GM23338 (cell line): ENCODE results near the gene CYP11A1. TPM values are rescaled to one million over a fixed set of nuclear protein-coding genes. Genes with fewer than 3 reads are reported as not detected.

Experiments
- ATAC-seq: fragments of 200-7000 bp; cut with Tn5 transposase; 3 replicates; pipeline ENCODE4 v1.9.1; 2020
- DNase-seq: peaks from one replicate; pipeline ENCODE4 v3.0.0-alpha.2; 2015; ENCODE audit warnings: low spot score
- H2AFZ ChIP-seq: fragments of 200-600 bp; sonication (generic); 2 replicates; pipeline ENCODE4 v1.8.0; 2016; ENCODE audit warnings: antibody characterized with exemption, mild to moderate bottlenecking, moderate library complexity
- H3F3A ChIP-seq: fragments of 200-600 bp; sonication (generic); replicated peaks from 2 replicates; pipeline ENCODE4 v1.8.0; 2017; ENCODE audit warnings: antibody characterized with exemption, mixed run types, low read depth
- H3K27ac ChIP-seq: fragments of 200-600 bp; sonication (generic); 2 replicates; pipeline ENCODE4 v1.6.1; 2016; ENCODE audit warnings: low read depth
- H3K27me3 ChIP-seq: fragments of 200-600 bp; sonication (generic); 2 replicates; pipeline ENCODE4 v1.8.0; 2016; ENCODE audit warnings: mild to moderate bottlenecking, mixed run types, moderate library complexity; ENCODE audit not compliant: insufficient read depth
- H3K36me3 ChIP-seq: fragments of 200-600 bp; sonication (generic); 2 replicates; pipeline ENCODE4 v1.8.0; 2016; ENCODE audit warnings: mild to moderate bottlenecking; ENCODE audit not compliant: insufficient read depth
- H3K4me1 ChIP-seq: fragments of 200-600 bp; sonication (generic); 2 replicates; pipeline ENCODE4 v1.8.0; 2016; ENCODE audit warnings: mild to moderate bottlenecking, moderate library complexity; ENCODE audit not compliant: insufficient read depth
- H3K4me2 ChIP-seq: fragments of 200-600 bp; sonication (generic); 2 replicates; pipeline ENCODE4 v1.7.1; 2017; ENCODE audit warnings: mixed run types
- H3K4me3 ChIP-seq: fragments of 200-600 bp; sonication (generic); 2 replicates; pipeline ENCODE4 v1.6.1; 2016; ENCODE audit warnings: mixed run types
- H3K79me2 ChIP-seq: fragments of 200-600 bp; sonication (generic); replicated peaks from 2 replicates; pipeline ENCODE4 v1.8.0; 2017; ENCODE audit warnings: mild to moderate bottlenecking; ENCODE audit not compliant: insufficient read depth
- H3K9me2 ChIP-seq: fragments of 200-600 bp; sonication (generic); 2 replicates; pipeline ENCODE4 v1.8.0; 2017; ENCODE audit not compliant: insufficient read depth
- H4K20me1 ChIP-seq: fragments of 200-600 bp; sonication (generic); replicated peaks from 2 replicates; pipeline ENCODE4 v1.8.0; 2017; ENCODE audit warnings: mild to moderate bottlenecking; ENCODE audit not compliant: insufficient read depth
- H3K27ac Mint-ChIP-seq: 2 replicates; pipeline ENCODE4 v1.8.0; 2020; ENCODE audit warnings: inconsistent platforms, mild to moderate bottlenecking, moderate library complexity, mixed read lengths
- H3K27me3 Mint-ChIP-seq: 3 replicates; pipeline ENCODE4 v1.8.0; 2022; ENCODE audit warnings: low read depth, mild to moderate bottlenecking, moderate library complexity, mixed read lengths, inconsistent platforms; ENCODE audit not compliant: insufficient read depth, poor library complexity
- H3K36me3 Mint-ChIP-seq: 3 replicates; pipeline ENCODE4 v1.8.0; 2021; ENCODE audit warnings: low read depth, mild to moderate bottlenecking, inconsistent platforms, moderate library complexity, mixed read lengths
- H3K4me1 Mint-ChIP-seq: 3 replicates; pipeline ENCODE4 v1.8.0; 2020; ENCODE audit warnings: mild to moderate bottlenecking, inconsistent platforms, mixed read lengths
- H3K4me3 Mint-ChIP-seq: 3 replicates; pipeline ENCODE4 v1.8.0; 2021; ENCODE audit warnings: moderate library complexity, mild to moderate bottlenecking, inconsistent platforms, mixed read lengths
- H3K9me3 Mint-ChIP-seq: 3 replicates; pipeline ENCODE4 v1.8.0; 2020; ENCODE audit warnings: moderate library complexity, mild to moderate bottlenecking, inconsistent platforms, mixed read lengths
- CREB1 ChIP-seq: fragments of 250-450 bp; sonication (Bioruptor Pico); IDR thresholded peaks from 2 replicates; pipeline ENCODE4 v1.5.0; 2020; ENCODE audit warnings: low read depth, mild to moderate bottlenecking, moderate library complexity
- CTCF ChIP-seq, 2 experiments: fragments of 200-600 bp in 1 of 2; sonication (generic) in 1 of 2; conservative IDR thresholded peaks; 2 replicates each; pipeline versions ENCODE4 v1.5.1 to v1.6.1; 2016 to 2017; ENCODE audit warnings: antibody characterized with exemption in 2 of 2, low read depth in 2 of 2, mild to moderate bottlenecking in 2 of 2, moderate library complexity in 1 of 2
- ETS1 ChIP-seq: IDR thresholded peaks from 2 replicates; pipeline ENCODE4 v1.6.1; 2016; ENCODE audit warnings: antibody characterized with exemption
- EZH2 ChIP-seq: fragments of 200-600 bp; sonication (generic); IDR thresholded peaks from one replicate; pipeline ENCODE4 v1.8.0; 2017; ENCODE audit warnings: antibody characterized with exemption, mild to moderate bottlenecking, low read depth; ENCODE audit not compliant: unreplicated experiment
- EZH2phosphoT487 ChIP-seq: fragments of 200-600 bp; sonication (generic); IDR thresholded peaks from one replicate; pipeline ENCODE4 v1.8.1; 2018; ENCODE audit warnings: antibody characterized with exemption; ENCODE audit not compliant: unreplicated experiment
- JUNB ChIP-seq: IDR thresholded peaks from one replicate; pipeline ENCODE4 v1.6.1; 2016; ENCODE audit warnings: antibody characterized with exemption; ENCODE audit not compliant: unreplicated experiment
- NANOG ChIP-seq: IDR thresholded peaks from 2 replicates; pipeline ENCODE4 v1.6.1; 2016; ENCODE audit warnings: antibody characterized with exemption, borderline replicate concordance
- POLR2AphosphoS5 ChIP-seq: IDR thresholded peaks from 2 replicates; pipeline ENCODE4 v1.6.1; 2016; ENCODE audit warnings: antibody characterized with exemption, low read depth
- REST ChIP-seq: IDR thresholded peaks from one replicate; pipeline ENCODE4 v1.6.1; 2018; ENCODE audit warnings: antibody characterized with exemption; ENCODE audit not compliant: unreplicated experiment
- STAT1 ChIP-seq: IDR thresholded peaks from one replicate; pipeline ENCODE4 v1.6.1; 2016; ENCODE audit warnings: antibody characterized with exemption; ENCODE audit not compliant: unreplicated experiment
- ZNF114 ChIP-seq: fragments of 250-450 bp; sonication (Bioruptor Pico); IDR thresholded peaks from 2 replicates; pipeline ENCODE4 v1.5.0; 2020; ENCODE audit warnings: mild to moderate bottlenecking, moderate library complexity
- ZNF331 ChIP-seq: fragments of 250-450 bp; sonication (Bioruptor Pico); IDR thresholded peaks from 2 replicates; pipeline ENCODE4 v1.5.0; 2020; ENCODE audit warnings: low read depth, mild to moderate bottlenecking, moderate library complexity
- ZNF462 ChIP-seq: fragments of 250-450 bp; sonication (Bioruptor Pico); IDR thresholded peaks from 2 replicates; pipeline ENCODE4 v1.5.0; 2020; ENCODE audit warnings: mild to moderate bottlenecking, moderate library complexity
- polyA plus RNA-seq: library from polyadenylated mRNA; unstranded; fragments of >200 nt; fragmentation: Nextera tagmentation; extraction: Ambion mirVana; gene quantifications from 2 replicates; pipeline ENCODE4 v1.2.1, GENCODE V29; 2016
- total RNA-seq: library from RNA; depleted of rRNA; stranded (reverse); fragments of >200 nt; shearing (Covaris generic); gene quantifications from 2 replicates; pipeline ENCODE4 v1.2.3, GENCODE V29; 2014

Gene CYP11A1
- total and polyA plus RNA-seq, 2 experiments from 2014 or later, result 1.2 to 1.7 TPM

GRCh38 chr15:74334127-74334526 is 33.3 kb downstream of the CYP11A1 start:
- no peaks in the 10 kb centered on the region for H3K79me2 ChIP-seq
- H3K27me3 ChIP-seq, result no peaks in the 10 kb centered on the region
- H3F3A ChIP-seq, result no peaks in the 10 kb centered on the region
- no peak overlapping the region for H2AFZ ChIP-seq
- no peaks in the 10 kb centered on the region for H3K4me1 ChIP-seq
- DNase-seq (no peak), ATAC-seq (no peak)
- no peak overlapping the region for H3K27ac Mint-ChIP-seq
- H3K9me3 Mint-ChIP-seq, result no peaks in the 10 kb centered on the region
- no peaks in the 10 kb centered on the region; the same call in 2 of the 3 replicates for H3K36me3 Mint-ChIP-seq
- no peak overlapping the region for H3K4me2 ChIP-seq
- no peak overlapping the region for H3K27ac ChIP-seq
- H3K4me3 Mint-ChIP-seq, result no peak overlapping the region
- H3K4me1 Mint-ChIP-seq, result 0 out of 3 replicates have a peak, but pooled peaks cover 2% of the 10 kb centered on the region
- no peak for TF ChIP-seq STAT1
- TF ChIP-seq ETS1, result no peak
- TF ChIP-seq ZNF114 (CRISPR knock-in tag), result no peak
- no peak for TF ChIP-seq REST
- no peak for TF ChIP-seq EZH2
- TF ChIP-seq POLR2AphosphoS5, result no peak
- TF ChIP-seq EZH2phosphoT487, result no peak
- TF ChIP-seq CREB1 (CRISPR knock-in tag), result no peak
- no peak for TF ChIP-seq JUNB
- no peak for TF ChIP-seq ZNF331 (CRISPR knock-in tag)
- no peak for TF ChIP-seq CTCF (conservative IDR thresholded peaks at IDR 0.05; ENCODE audit: low read depth in 2 of 2)
- no peak for TF ChIP-seq NANOG
- no peak for TF ChIP-seq ZNF462 (CRISPR knock-in tag)
- no peak overlapping the region for H3K4me3 ChIP-seq
- H3K27me3 Mint-ChIP-seq, result peaks cover 13% of the 10 kb centered on the region
- H3K36me3 ChIP-seq, result no peaks in the 10 kb centered on the region
- no peaks in the 10 kb centered on the region for H3K9me2 ChIP-seq
- no peaks in the 10 kb centered on the region for H4K20me1 ChIP-seq
